ENCODE results near the gene NHLRC2. TPM values are rescaled to one million over a fixed set of nuclear protein-coding genes. Genes with fewer than 3 reads are reported as not detected.
"Not testable (repeated sequence)": the region's sequence is repeated elsewhere in the genome, so short reads cannot be mapped to it uniquely, and the experiment has no call there.

NHLRC2 gene
- total and polyA plus RNA-seq, 12 donors, result 5.8 to 45.2 (median 24.9) TPM

- Histone ChIP-seq H3K27me3 (no peaks in the 10 kb centered on the region), H3K4me3 (no peak overlapping the region), H3K4me1 (replicated peaks in 1 of 2) (no peaks in the 10 kb centered on the region), H3K36me3 (replicated peaks in 1 of 2) (no peaks in the 10 kb centered on the region), H3K27ac (no peak overlapping the region), H3K9me3 (replicated peaks in 1 of 3) (no peaks in the 10 kb centered on the region)
- intact Hi-C loops (cut with DNase I), result no loop called here
- DNase-seq, result no peak
- no peak for TF ChIP-seq POLR2A (IDR thresholded peaks at IDR 0.05)
- TF ChIP-seq CTCF (IDR thresholded peaks at IDR 0.05), result no peak
- 54 to 63% (median 61%) methylated on average over 4 of the region's 4 CpGs for WGBS, 4 donors
These were observed 31.1 kb upstream of the NHLRC2 start for GRCh38 chr10:113823389-113823788.

DNA sequence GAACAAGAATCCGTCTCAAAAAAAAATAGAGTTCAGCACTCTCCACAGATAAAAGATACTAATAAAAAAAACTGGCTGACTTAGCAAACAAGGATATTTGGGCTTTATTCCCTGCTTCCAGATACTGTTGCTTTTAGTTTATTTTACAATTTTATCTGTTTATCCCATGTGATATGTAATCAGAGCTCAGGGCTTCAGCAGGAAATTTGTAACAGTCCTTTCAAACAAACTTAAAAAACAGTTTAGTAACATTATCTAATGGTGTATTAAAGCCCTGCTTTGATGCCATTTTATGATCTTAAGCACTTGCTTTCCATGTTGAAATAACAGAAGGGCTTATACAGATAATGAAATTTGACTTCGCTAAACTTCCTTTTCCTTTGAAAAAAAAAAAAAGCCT, 28.7 kb upstream of the NHLRC2 start:
- Histone ChIP-seq H3K9me3 (replicated peaks in 1 of 3) (no peaks in the 10 kb centered on the region), H3K4me1 (replicated peaks in 1 of 2) (no peaks in the 10 kb centered on the region), H3K36me3 (replicated peaks in 1 of 2) (no peaks in the 10 kb centered on the region), H3K27ac (no peak overlapping the region), H3K4me3 (no peak overlapping the region), H3K27me3 (no peaks in the 10 kb centered on the region)
- intact Hi-C loops (cut with DNase I), result no loop called here
- 74 to 92% (median 81%) methylated on average over 2 of the region's 2 CpGs for WGBS, 4 donors
- TF ChIP-seq CTCF (IDR thresholded peaks at IDR 0.05) (no peak), POLR2A (IDR thresholded peaks at IDR 0.05) (no peak)
- DNase-seq, result no peak

DNA sequence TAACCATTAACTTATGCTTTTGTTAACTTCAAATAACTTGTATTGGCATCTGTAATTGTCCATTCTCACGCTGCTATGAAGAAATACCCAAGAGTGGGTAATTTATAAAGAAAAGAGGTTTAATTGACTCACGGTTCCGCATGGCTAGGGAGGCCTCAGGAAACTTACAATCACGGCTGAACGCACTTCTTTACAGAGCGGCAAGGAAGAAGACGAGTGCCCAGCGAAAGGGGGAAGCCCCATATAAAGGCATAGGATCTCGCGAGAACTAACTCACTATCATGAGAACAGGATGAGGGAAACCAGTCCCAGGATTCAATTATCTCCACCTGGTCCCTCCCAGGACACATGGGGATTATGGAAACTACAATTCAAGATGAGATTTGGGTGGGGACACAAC, 25.9 kb upstream of the NHLRC2 start:
- H3K4me1 ChIP-seq (replicated peaks in 1 of 2); DNase-seq; H3K9me3 ChIP-seq (replicated peaks in 1 of 3); H3K27ac ChIP-seq; H3K36me3 ChIP-seq (replicated peaks in 1 of 2); H3K27me3 ChIP-seq; intact Hi-C loops (cut with DNase I); H3K4me3 ChIP-seq: not testable (repeated sequence)
- 87 to 94% (median 91%) methylated on average over 10 of the region's 10 CpGs for WGBS, 4 donors

GRCh38 chr10:113842171-113842570, 12.3 kb upstream of the NHLRC2 start:
- no peaks in the 10 kb centered on the region for H3K36me3 ChIP-seq (replicated peaks in 1 of 2)
- no peaks in the 10 kb centered on the region for H3K9me3 ChIP-seq (replicated peaks in 1 of 3)
- TF ChIP-seq CTCF (IDR thresholded peaks at IDR 0.05) (no peak), POLR2A (IDR thresholded peaks at IDR 0.05) (no peak)
- H3K4me1 ChIP-seq (replicated peaks in 1 of 2), result no peaks in the 10 kb centered on the region
- no peak for DNase-seq
- H3K4me3 ChIP-seq, result no peak overlapping the region
- intact Hi-C loops (cut with DNase I), result no loop called here
- no peaks in the 10 kb centered on the region for H3K27me3 ChIP-seq
- WGBS, 4 donors, result 81 to 91% (median 86%) methylated on average over 1 of the region's 1 CpG
- no peak overlapping the region for H3K27ac ChIP-seq

DNA sequence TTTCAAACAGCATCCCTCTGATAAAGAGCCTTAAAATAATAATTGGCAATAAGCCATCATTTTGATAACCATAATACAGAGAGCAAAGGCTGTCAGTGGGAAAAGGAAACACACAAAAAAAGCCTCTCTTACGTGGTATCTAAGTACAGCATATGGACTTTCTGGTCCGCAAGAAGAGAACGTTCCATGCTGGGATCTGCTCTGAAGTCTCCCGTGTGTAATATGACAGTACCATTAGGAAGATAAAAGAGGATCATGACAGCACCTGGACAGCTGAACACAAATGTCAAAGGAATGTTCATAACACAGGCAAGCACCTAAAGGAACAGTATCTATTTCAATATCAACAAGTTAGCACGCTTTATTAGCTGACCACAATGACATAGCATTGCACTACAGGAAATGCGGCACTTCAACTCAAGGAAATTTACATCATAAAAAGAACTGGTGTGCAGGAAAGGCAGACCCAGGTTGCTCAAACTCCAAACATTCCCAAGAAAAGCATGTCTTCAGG, 10.4 kb upstream of the NHLRC2 start:
- DNase-seq, result no peak
- H3K36me3 ChIP-seq (replicated peaks in 1 of 2), result no peaks in the 10 kb centered on the region
- H3K4me3 ChIP-seq, result no peak overlapping the region
- TF ChIP-seq POLR2A (IDR thresholded peaks at IDR 0.05) (no peak), CTCF (IDR thresholded peaks at IDR 0.05) (no peak)
- no peaks in the 10 kb centered on the region for H3K9me3 ChIP-seq (replicated peaks in 1 of 3)
- WGBS, 4 donors, result 66 to 78% (median 73%) methylated on average over 6 of the region's 6 CpGs
- intact Hi-C loops (cut with DNase I), result no loop called here
- H3K4me1 ChIP-seq (replicated peaks in 1 of 2), result no peaks in the 10 kb centered on the region
- no peaks in the 10 kb centered on the region for H3K27me3 ChIP-seq
- H3K27ac ChIP-seq, result no peak overlapping the region
